Upper lobe of left lung (tissue), 6 donors: ENCODE data around the gene DLG5. TPM values are rescaled to one million over a fixed set of nuclear protein-coding genes. Genes with fewer than 3 reads are reported as not detected.

Source experiments
- ATAC-seq, 2 donors: fragments of 200-7000 bp; cut with Tn5 transposase; one replicate each; pipeline ENCODE4 v1.9.1; 2022; ENCODE audit warnings: mild to moderate bottlenecking in 2 of 2, moderate library complexity in 2 of 2; ENCODE audit not compliant: low FRiP score in 2 of 2
- DNase-seq, 2 donors: peaks; one replicate each; pipeline ENCODE4 v3.0.0-alpha.2; 2019 to 2020
- H3K27ac ChIP-seq, 4 donors: fragments of 200-600 bp; sonication (generic); one replicate each; pipeline ENCODE4 v1.5.1; 2016 to 2019
- H3K27me3 ChIP-seq, 4 donors: fragments of 200-600 bp; sonication (generic); one replicate each; pipeline ENCODE4 v1.5.1; 2017 to 2019
- H3K36me3 ChIP-seq, 4 donors: fragments of 200-600 bp; sonication (generic); one replicate each; pipeline ENCODE4 v1.5.1; 2016 to 2019
- H3K4me1 ChIP-seq, 4 donors: fragments of 200-600 bp; sonication (generic); one replicate each; pipeline ENCODE4 v1.5.1; 2018 to 2019
- H3K4me3 ChIP-seq, 4 donors: fragments of 200-600 bp; sonication (generic); one replicate each; pipeline ENCODE4 v1.5.1; 2017 to 2019; ENCODE audit warnings: mild to moderate bottlenecking in 2 of 4, moderate library complexity in 1 of 4
- H3K9me3 ChIP-seq, 4 donors: fragments of 200-600 bp; sonication (generic); one replicate each; pipeline ENCODE4 v1.5.1; 2018 to 2019
- EP300 ChIP-seq, 4 donors: sonication (generic); formaldehyde crosslinking; IDR thresholded peaks; one replicate each; pipeline ENCODE4 v1.5.1; 2017; ENCODE audit warnings: antibody characterized with exemption in 4 of 4, control low read depth in 2 of 4
- POLR2A ChIP-seq, 4 donors: fragments of 450-650 bp; IDR thresholded peaks; one replicate each; pipeline ENCODE4 v1.5.1; 2016 to 2017; ENCODE audit warnings: antibody characterized with exemption in 4 of 4, mild to moderate bottlenecking in 2 of 4
- POLR2AphosphoS5 ChIP-seq, 2 donors: sonication (generic); formaldehyde crosslinking; IDR thresholded peaks; one replicate each; pipeline ENCODE4 v1.5.1; 2017; ENCODE audit warnings: antibody characterized with exemption in 2 of 2
- WGBS, 2 donors: methylation state at CpG; one replicate each; pipeline ENCODE4 v1.1.5; 2017 to 2018; 5-methylcytosine and 5-hydroxymethylcytosine counted together
- total RNA-seq, 6 donors: library from RNA; depleted of rRNA in 4 of 6; stranded (reverse); fragments of >200 nt in 4 of 6; gene quantifications; one replicate each; pipeline versions ENCODE4 v1.1.0 to v1.2.1, GENCODE V29; 2016 to 2021
- TF ChIP-seq, protein P1 (sequence below), 6 experiments: fragments of 450-650 bp in 4 of 6; fragments of 200-600 bp in 2 of 6; sonication (generic) in 2 of 6; IDR thresholded peaks; one replicate each; pipeline ENCODE4 v1.5.1; 2016 to 2019; ENCODE audit warnings: antibody characterized with exemption in 6 of 6
- donor health status: DM: no; HTN: no; CAD: no; lungs with moderate emphysema.
- donor health status: DM: no; HTN: yes; CAD: no; lungs with severe emphysema.

DLG5 gene
- total RNA-seq, 6 donors from 2014 or later = 14.6 to 51.3 (median 23.4) TPM

DNA sequence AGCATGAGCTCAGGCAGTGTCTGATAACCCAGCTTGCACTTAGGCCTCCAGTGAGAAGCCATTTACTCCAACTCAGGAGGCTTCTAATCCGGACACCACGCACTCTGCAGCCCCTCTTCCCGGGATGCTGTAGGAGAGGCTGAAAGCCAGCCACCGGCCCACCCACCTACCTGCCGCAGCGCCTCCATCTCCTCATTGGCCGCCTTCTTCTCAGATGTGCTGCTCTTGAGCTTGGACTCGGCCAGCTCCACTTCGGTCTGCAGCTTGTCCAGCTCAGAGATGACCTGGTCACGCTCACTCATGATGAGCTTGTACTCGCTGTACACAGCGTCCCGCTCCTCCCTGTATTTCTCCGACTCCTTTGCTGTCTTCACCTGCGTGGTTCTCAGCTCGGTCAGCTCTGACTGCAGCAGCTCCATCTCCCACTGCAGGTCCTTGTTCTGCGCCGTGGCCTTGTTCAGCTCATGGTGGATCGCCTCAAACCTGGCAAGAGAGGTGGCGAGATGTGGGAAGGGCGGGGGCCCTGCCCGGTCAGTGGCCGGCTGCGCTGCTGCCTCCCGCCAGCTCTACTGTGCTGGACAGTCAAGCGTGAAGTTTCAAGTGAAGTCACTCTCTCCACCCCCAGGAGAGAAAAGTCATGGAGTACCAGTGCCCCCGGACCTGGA, 84.7 kb downstream of the DLG5 start:
- Histone ChIP-seq H3K4me3 (no peak overlapping the region), H3K27ac (no peak overlapping the region), H3K36me3 (peaks cover 0 to 53% (median 30%) of the 10 kb centered on the region in 4 donors), H3K4me1 (peaks cover 0 to 8% (median 6%) of the 10 kb centered on the region in 4 donors), H3K9me3 (no peaks in the 10 kb centered on the region), H3K27me3 (no peaks in the 10 kb centered on the region)
- no peak for DNase-seq
- no peak for ATAC-seq
- TF ChIP-seq POLR2A (IDR thresholded peaks at IDR 0.05) = no peak
- TF ChIP-seq EP300 (IDR thresholded peaks at IDR 0.05) = no peak
- TF ChIP-seq, protein P1, sequence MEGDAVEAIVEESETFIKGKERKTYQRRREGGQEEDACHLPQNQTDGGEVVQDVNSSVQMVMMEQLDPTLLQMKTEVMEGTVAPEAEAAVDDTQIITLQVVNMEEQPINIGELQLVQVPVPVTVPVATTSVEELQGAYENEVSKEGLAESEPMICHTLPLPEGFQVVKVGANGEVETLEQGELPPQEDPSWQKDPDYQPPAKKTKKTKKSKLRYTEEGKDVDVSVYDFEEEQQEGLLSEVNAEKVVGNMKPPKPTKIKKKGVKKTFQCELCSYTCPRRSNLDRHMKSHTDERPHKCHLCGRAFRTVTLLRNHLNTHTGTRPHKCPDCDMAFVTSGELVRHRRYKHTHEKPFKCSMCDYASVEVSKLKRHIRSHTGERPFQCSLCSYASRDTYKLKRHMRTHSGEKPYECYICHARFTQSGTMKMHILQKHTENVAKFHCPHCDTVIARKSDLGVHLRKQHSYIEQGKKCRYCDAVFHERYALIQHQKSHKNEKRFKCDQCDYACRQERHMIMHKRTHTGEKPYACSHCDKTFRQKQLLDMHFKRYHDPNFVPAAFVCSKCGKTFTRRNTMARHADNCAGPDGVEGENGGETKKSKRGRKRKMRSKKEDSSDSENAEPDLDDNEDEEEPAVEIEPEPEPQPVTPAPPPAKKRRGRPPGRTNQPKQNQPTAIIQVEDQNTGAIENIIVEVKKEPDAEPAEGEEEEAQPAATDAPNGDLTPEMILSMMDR (IDR thresholded peaks at IDR 0.05) = no peak
- no peak for TF ChIP-seq POLR2AphosphoS5 (IDR thresholded peaks at IDR 0.05)
- WGBS, 2 donors = 95% methylated on average over 23 to 27 of the region's 27 CpGs

DNA sequence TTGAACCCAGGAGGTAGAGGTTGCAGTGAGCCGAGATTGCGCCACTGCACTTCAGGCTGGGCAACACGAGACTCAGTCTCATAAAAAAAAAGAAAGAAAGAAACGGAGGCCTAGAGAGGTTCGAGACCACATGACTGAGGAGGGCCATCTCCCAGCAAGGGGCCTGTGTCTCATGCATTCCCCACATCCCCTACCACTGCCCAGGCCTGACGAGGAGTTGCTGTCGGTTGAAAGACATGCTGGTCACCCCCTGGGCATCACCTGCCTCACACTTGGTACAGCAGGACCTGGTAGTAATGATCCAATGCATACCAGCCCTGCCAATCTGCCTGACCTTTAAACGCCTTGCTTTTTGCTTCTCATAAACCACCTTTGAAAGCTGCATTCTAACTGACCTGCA, 85.9 kb downstream of the DLG5 start:
- H3K27me3 ChIP-seq = no peaks in the 10 kb centered on the region
- WGBS, 2 donors = 93 to 97% methylated on average over 8 of the region's 8 CpGs
- peaks cover 0 to 53% (median 31%) of the 10 kb centered on the region in 4 donors for H3K36me3 ChIP-seq
- no peak for DNase-seq
- no peak for ATAC-seq
- peaks cover 3 to 12% (median 10%) of the 10 kb centered on the region in 4 donors for H3K4me1 ChIP-seq
- no peak overlapping the region for H3K27ac ChIP-seq
- no peak overlapping the region for H3K4me3 ChIP-seq
- H3K9me3 ChIP-seq = no peaks in the 10 kb centered on the region
- TF ChIP-seq, protein P1 (IDR thresholded peaks at IDR 0.05) = no peak
- TF ChIP-seq POLR2AphosphoS5 (IDR thresholded peaks at IDR 0.05) (no peak), EP300 (IDR thresholded peaks at IDR 0.05) (no peak), POLR2A (IDR thresholded peaks at IDR 0.05) (no peak)

DNA sequence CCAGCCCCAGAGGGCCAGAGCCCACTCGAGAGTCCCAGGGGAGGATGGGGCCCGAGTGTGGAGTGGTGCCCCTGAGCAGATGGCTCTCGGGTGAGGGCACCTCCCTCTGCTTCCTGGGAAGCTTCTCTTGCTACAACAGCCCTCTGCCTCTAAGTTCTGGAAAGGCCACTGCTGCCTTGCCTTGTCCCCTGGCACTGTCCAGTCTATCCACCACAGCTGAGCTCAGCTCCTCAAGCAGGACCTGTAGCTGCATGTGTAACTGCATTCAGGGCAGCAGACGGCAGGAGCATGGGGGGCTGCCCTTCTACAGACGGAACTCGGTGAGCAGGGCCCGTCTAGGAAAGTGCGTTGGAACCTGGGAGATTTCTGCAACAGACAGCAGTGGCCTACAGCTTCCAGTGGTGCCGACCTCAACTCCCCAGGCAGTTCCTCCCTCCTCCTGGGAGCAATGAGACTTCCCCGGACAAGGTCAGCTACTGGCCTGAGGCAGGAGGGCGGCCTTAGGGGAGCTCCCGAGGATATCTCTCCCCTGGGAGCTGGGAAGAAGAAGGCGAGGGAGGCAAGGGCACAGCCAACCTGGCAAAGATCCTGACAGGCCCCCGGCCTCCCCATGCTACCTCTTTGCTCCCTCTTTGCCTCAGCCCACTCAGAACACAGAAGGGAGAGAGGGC, 88.5 kb downstream of the DLG5 start:
- DNase-seq (no peak), ATAC-seq (no peak)
- Histone ChIP-seq H3K4me1 (peaks cover 3 to 14% (median 10%) of the 10 kb centered on the region in 4 donors), H3K36me3 (peaks cover 0 to 68% (median 41%) of the 10 kb centered on the region in 4 donors), H3K27me3 (no peaks in the 10 kb centered on the region), H3K9me3 (no peaks in the 10 kb centered on the region), H3K27ac (peak overlapping the region in 3 of 4 donors; percentile 7 to 76 (median 73)), H3K4me3 (no peak overlapping the region)
- 81 to 86% methylated on average over 9 to 14 of the region's 14 CpGs for WGBS, 2 donors
- TF ChIP-seq POLR2A (IDR thresholded peaks at IDR 0.05) (no peak), EP300 (IDR thresholded peaks at IDR 0.05) (no peak), POLR2AphosphoS5 (IDR thresholded peaks at IDR 0.05) (no peak)
- TF ChIP-seq, protein P1 (IDR thresholded peaks at IDR 0.05) = no peak

DNA sequence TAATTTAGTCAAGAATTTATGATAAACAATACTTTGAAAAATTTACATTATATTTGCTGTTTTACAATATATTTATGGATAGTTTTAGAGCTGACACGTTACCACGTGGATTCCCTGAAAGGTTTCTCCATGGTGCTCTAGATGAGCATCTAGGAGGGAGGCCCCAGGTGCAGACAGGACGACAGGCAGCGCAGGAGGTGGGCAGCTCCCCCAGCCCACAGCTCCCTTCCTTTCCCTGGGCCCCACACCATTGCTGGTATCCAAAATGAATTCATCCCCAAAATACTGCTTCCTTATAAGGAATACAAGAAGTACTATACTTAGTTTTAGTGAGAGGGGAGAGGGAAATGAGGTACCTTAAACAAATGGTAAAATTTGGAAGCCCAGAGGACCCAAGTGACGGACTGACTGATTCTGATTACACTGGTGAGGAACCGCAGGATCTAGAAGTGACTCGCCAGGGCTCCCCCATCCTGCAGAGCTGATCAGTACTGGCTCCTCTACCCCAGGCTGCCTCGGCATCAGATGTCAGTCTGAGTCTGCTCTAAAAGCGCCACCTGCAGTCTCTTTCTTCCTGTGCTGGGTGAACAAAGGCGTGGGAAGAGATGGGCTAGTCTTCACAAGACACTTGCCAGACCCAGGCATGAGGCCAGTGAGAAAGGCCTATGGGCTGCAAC, 89.2 kb downstream of the DLG5 start:
- Histone ChIP-seq H3K27me3 (no peaks in the 10 kb centered on the region), H3K27ac (peak overlapping the region in 3 of 4 donors; percentile 7 to 76 (median 73)), H3K9me3 (no peaks in the 10 kb centered on the region), H3K4me3 (no peak overlapping the region), H3K36me3 (peaks cover 0 to 69% (median 40%) of the 10 kb centered on the region in 4 donors), H3K4me1 (peaks cover 3 to 14% (median 10%) of the 10 kb centered on the region in 4 donors)
- ATAC-seq (no peak), DNase-seq (no peak)
- WGBS, 2 donors = 77 to 84% methylated on average over 9 to 10 of the region's 10 CpGs
- TF ChIP-seq POLR2AphosphoS5 (IDR thresholded peaks at IDR 0.05) (no peak), EP300 (IDR thresholded peaks at IDR 0.05) (no peak), POLR2A (IDR thresholded peaks at IDR 0.05) (no peak)
- TF ChIP-seq, protein P1 (IDR thresholded peaks at IDR 0.05) = no peak
